Stomach (tissue), 9 donors: ENCODE measurements around the gene ZMYND10. TPM values are rescaled to one million over a fixed set of nuclear protein-coding genes. Genes with fewer than 3 reads are reported as not detected.

Source experiments
- DNase-seq, 2 donors: peaks; one replicate each; pipeline versions ENCODE4 v3.0.0 to v3.0.0-alpha.2; 2013 to 2019
- H3K27ac ChIP-seq, 5 donors: fragments of 200-600 bp in 4 of 5; sonication (generic) in 4 of 5; one replicate each; pipeline ENCODE4 v1.5.1; 2013 to 2019; ENCODE audit warnings: mild to moderate bottlenecking in 1 of 5, moderate library complexity in 1 of 5
- H3K27me3 ChIP-seq, 3 donors: fragments of 200-600 bp; sonication (generic); one replicate each; pipeline ENCODE4 v1.5.1; 2017 to 2019; ENCODE audit warnings: mixed run types in 1 of 3
- H3K36me3 ChIP-seq, 4 donors: fragments of 200-600 bp; sonication (generic); 1 replicate in 3 of 4; 2 replicates in 1 of 4; pipeline ENCODE4 v1.5.1; 2016 to 2019
- H3K4me1 ChIP-seq, 4 donors: fragments of 200-600 bp; sonication (generic); one replicate each; pipeline ENCODE4 v1.5.1; 2016 to 2019
- H3K4me3 ChIP-seq, 4 donors: fragments of 200-600 bp; sonication (generic) in 3 of 4; one replicate each; pipeline ENCODE4 v1.5.1; 2016 to 2019; ENCODE audit warnings: mild to moderate bottlenecking in 1 of 4
- H3K9me3 ChIP-seq, 4 donors: fragments of 200-600 bp; sonication (generic); one replicate each; pipeline ENCODE4 v1.5.1; 2016 to 2019
- CTCF ChIP-seq, 7 experiments: fragments of 450-650 bp in 4 of 7; fragments of 200-600 bp in 3 of 7; sonication (generic) in 3 of 7; IDR thresholded peaks; one replicate each; pipeline ENCODE4 v1.5.1; 2016 to 2019; ENCODE audit warnings: antibody characterized with exemption in 7 of 7, control low read depth in 2 of 7, mild to moderate bottlenecking in 1 of 7
- EP300 ChIP-seq: sonication (generic); formaldehyde crosslinking; IDR thresholded peaks from one replicate; pipeline ENCODE4 v1.6.1; 2017; ENCODE audit warnings: antibody characterized with exemption
- POLR2A ChIP-seq, 4 donors: fragments of 450-650 bp; IDR thresholded peaks; one replicate each; pipeline ENCODE4 v1.6.1; 2016; ENCODE audit warnings: antibody characterized with exemption in 4 of 4, control low read depth in 2 of 4, mild to moderate bottlenecking in 1 of 4, moderate library complexity in 1 of 4
- POLR2AphosphoS5 ChIP-seq, 3 donors: sonication (generic); formaldehyde crosslinking; IDR thresholded peaks; one replicate each; pipeline ENCODE4 v1.6.1; 2016; ENCODE audit warnings: antibody characterized with exemption in 3 of 3
- WGBS, 5 donors: extraction: QIAGEN DNeasy Blood & Tissue Kit in 3 of 5; methylation state at CpG; one replicate each; pipeline versions ENCODE4 v1.1.5 to v1.1.7; 2013 to 2018; 5-methylcytosine and 5-hydroxymethylcytosine counted together
- intact Hi-C: fragments of 100-400 bp; cut with DNase I; formaldehyde crosslinking; loops from one replicate; pipeline ENCODE4 v1.15.1; 2023; ENCODE audit warnings: low total_unique reads
- polyA plus RNA-seq, 3 donors: library from polyadenylated mRNA; stranded (reverse); fragments of 200-250 nt; gene quantifications; one replicate each; pipeline ENCODE4 v1.2.3, GENCODE V29; 2013
- total RNA-seq, 5 donors: library from RNA; depleted of rRNA; stranded (reverse); fragments of >200 nt; gene quantifications; one replicate each; pipeline versions ENCODE4 v1.1.0 to v1.2.3, GENCODE V29; 2014 to 2016
- donor health status: healthy with polysubstance abuse.
- donor health status: Bipolar disorder and iron deficiency.
- donor health status: healthy.

The ZMYND10 gene
- total and polyA plus RNA-seq, 8 donors: 0.87 to 61.4 (median 0.92) TPM; not detected in 1

- H3K27me3 ChIP-seq: no peaks in the 10 kb centered on the region
- H3K9me3 ChIP-seq: no peaks in the 10 kb centered on the region
- peak; percentile 78 to 86 for DNase-seq
- H3K36me3 ChIP-seq: no peaks in the 10 kb centered on the region
- 35 to 53% (median 41%) methylated on average over 11 to 14 of the region's 14 CpGs for WGBS, 5 donors
- H3K4me3 ChIP-seq: peak within 1 kb of the TSS; percentile 19 to 36 (median 27)
- H3K27ac ChIP-seq: peak within 1 kb of the TSS; percentile 64 to 96 (median 85)
- intact Hi-C loops: no loop called here
- TF ChIP-seq POLR2AphosphoS5 (IDR thresholded peaks at IDR 0.05) (peak; percentile 28 to 52 (median 47)), EP300 (no peak), CTCF (IDR thresholded peaks at IDR 0.05) (peak in 1 of 7 experiments; percentile 21)
- H3K4me1 ChIP-seq: peaks cover 32 to 53% (median 49%) of the 10 kb centered on the region in 4 donors
Observed at GRCh38 chr3:50303013-50303815, 42.3 kb downstream of the ZMYND10 start, which contains the start of gene HYAL1. HYAL1 (minus strand) TSS chr3:50303574; CDS start chr3:50302956, 618 bp downstream.

- intact Hi-C loops: no loop called here
- no peak for TF ChIP-seq POLR2AphosphoS5 (IDR thresholded peaks at IDR 0.05)
- TF ChIP-seq EP300: no peak
- TF ChIP-seq POLR2A (IDR thresholded peaks at IDR 0.05): no peak
- no peak for TF ChIP-seq CTCF (IDR thresholded peaks at IDR 0.05)
- Histone ChIP-seq H3K4me1 (peaks cover 37 to 61% (median 56%) of the 10 kb centered on the region in 4 donors), H3K36me3 (peaks cover 0 to 2% (median 0%) of the 10 kb centered on the region in 4 donors), H3K27ac (peak overlapping the region; percentile 64 to 96 (median 85)), H3K27me3 (no peaks in the 10 kb centered on the region), H3K9me3 (no peaks in the 10 kb centered on the region), H3K4me3 (peak overlapping the region; percentile 19 to 36 (median 27))
- WGBS, 5 donors: 79 to 88% (median 86%) methylated on average over 23 to 32 of the region's 32 CpGs
- peak in 1 of 2 donors; percentile 13 for DNase-seq
Observed at GRCh38 chr3:50302095-50303012, 43.2 kb downstream of the ZMYND10 start.

GRCh38 chr3:50300681-50301254 lies 44.8 kb downstream of the ZMYND10 start:
- Histone ChIP-seq H3K27ac (peak overlapping the region; percentile 71 to 96 (median 95)), H3K4me3 (peak overlapping the region in 2 of 4 donors; percentile 5 to 67), H3K4me1 (peaks cover 37 to 68% (median 59%) of the 10 kb centered on the region in 4 donors), H3K36me3 (peaks cover 7 to 15% (median 8%) of the 10 kb centered on the region in 4 donors), H3K27me3 (no peaks in the 10 kb centered on the region), H3K9me3 (no peaks in the 10 kb centered on the region)
- 82 to 100% (median 93%) methylated on average over 5 to 6 of the region's 6 CpGs for WGBS, 5 donors
- no peak for TF ChIP-seq CTCF (IDR thresholded peaks at IDR 0.05)
- intact Hi-C loops: no loop called here
- peak in 1 of 2 donors; percentile 26 for DNase-seq
